Activated CD4-positive, alpha-beta memory T cell treated with anti-CD3 and anti-CD28 coated beads, Interleukin-2, amount 10 ng/mL, durations not matched to agents 7 days and 5 days (primary cell): ENCODE results near the gene CCSER1. TPM values are rescaled to one million over a fixed set of nuclear protein-coding genes. Genes with fewer than 3 reads are reported as not detected.

ENCODE experiments used
- CTCF ChIA-PET: fragments of 350-600 bp; sonication (Branson Sonifier 250); formaldehyde crosslinking; loops from one replicate; lab custom pipeline; 2021; ENCODE audit warnings: antibody characterized with exemption, inconsistent platforms; lab: Charles Lee
- POLR2A ChIA-PET: fragments of 350-600 bp; sonication (Branson Sonifier 250); formaldehyde crosslinking; loops from one replicate; lab custom pipeline; 2021; ENCODE audit warnings: antibody characterized with exemption; lab: Charles Lee
- DNase-seq: peaks from one replicate; pipeline ENCODE4 v3.0.0-alpha.2; 2020
- H3K27ac Mint-ChIP-seq: one replicate; pipeline ENCODE4 v1.8.0; 2021; ENCODE audit warnings: mild to moderate bottlenecking, mixed read lengths
- H3K27me3 Mint-ChIP-seq: one replicate; pipeline ENCODE4 v1.8.0; 2021; ENCODE audit warnings: mixed read lengths
- H3K36me3 Mint-ChIP-seq: one replicate; pipeline ENCODE4 v1.8.0; 2021; ENCODE audit warnings: low read depth, mixed read lengths
- H3K4me1 Mint-ChIP-seq: one replicate; pipeline ENCODE4 v1.8.0; 2021; ENCODE audit warnings: mixed read lengths
- H3K4me3 Mint-ChIP-seq: one replicate; pipeline ENCODE4 v1.8.0; 2021; ENCODE audit warnings: mild to moderate bottlenecking, mixed read lengths
- H3K9me3 Mint-ChIP-seq: one replicate; pipeline ENCODE4 v1.8.0; 2021; ENCODE audit warnings: mixed read lengths
- total RNA-seq, 2 experiments: library from RNA; stranded (reverse); gene quantifications; one replicate each; pipeline ENCODE4 v1.2.3, GENCODE V29; 2021

CCSER1 gene
- under 1 TPM; 0.50 to 0.73 TPM for total RNA-seq

DNA sequence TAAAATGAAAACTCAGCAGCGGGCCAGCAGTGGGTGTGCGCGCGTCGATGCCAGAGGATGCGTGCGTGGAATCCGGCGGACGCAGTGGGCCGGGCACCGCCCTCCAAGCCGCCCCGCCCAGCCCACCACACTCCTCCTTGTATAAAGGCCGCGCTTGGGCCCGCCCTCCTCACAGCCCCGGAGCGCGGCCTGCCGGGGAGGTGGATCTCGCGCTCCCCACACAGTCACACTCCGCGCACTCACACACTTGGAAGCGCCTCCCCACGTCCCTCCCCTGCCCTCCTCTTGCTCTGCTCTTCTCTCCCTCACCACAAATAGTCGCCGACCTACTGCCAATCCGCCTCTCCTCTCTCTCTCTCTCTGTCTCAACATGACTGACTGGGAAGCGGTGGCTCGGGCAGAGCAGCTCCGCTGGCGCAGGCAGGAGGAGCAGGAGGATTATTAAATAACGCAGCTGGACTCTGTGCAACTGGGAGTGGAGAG is at the start of gene CCSER1:
CCSER1 (plus strand) TSS at position 172 of the 483 bp plus-strand sequence.
- Mint-ChIP-seq H3K36me3 (no peaks in the 10 kb centered on the region), H3K27me3 (peaks cover 57% of the 10 kb centered on the region), H3K27ac (no peak within 1 kb of the TSS), H3K4me3 (peak within 1 kb of the TSS; percentile 71), H3K4me1 (peaks cover 17% of the 10 kb centered on the region), H3K9me3 (no peaks in the 10 kb centered on the region)
- ChIA-PET CTCF (no interaction called here), POLR2A (no interaction called here)
- DNase-seq = peak; percentile 54

GRCh38 chr4:90078440-90078839 is 48.8 kb upstream of the CCSER1 start:
- Mint-ChIP-seq H3K36me3 (no peaks in the 10 kb centered on the region), H3K27me3 (peaks cover under 1% of the 10 kb centered on the region), H3K27ac (no peak overlapping the region), H3K4me1 (no peaks in the 10 kb centered on the region), H3K9me3 (no peaks in the 10 kb centered on the region), H3K4me3 (no peak overlapping the region)
- DNase-seq = no peak
- ChIA-PET CTCF (no interaction called here), POLR2A (no interaction called here)

GRCh38 chr4:90080116-90080515 is 47.1 kb upstream of the CCSER1 start:
- CTCF ChIA-PET = no interaction called here
- H3K4me3 Mint-ChIP-seq = no peak overlapping the region

DNA sequence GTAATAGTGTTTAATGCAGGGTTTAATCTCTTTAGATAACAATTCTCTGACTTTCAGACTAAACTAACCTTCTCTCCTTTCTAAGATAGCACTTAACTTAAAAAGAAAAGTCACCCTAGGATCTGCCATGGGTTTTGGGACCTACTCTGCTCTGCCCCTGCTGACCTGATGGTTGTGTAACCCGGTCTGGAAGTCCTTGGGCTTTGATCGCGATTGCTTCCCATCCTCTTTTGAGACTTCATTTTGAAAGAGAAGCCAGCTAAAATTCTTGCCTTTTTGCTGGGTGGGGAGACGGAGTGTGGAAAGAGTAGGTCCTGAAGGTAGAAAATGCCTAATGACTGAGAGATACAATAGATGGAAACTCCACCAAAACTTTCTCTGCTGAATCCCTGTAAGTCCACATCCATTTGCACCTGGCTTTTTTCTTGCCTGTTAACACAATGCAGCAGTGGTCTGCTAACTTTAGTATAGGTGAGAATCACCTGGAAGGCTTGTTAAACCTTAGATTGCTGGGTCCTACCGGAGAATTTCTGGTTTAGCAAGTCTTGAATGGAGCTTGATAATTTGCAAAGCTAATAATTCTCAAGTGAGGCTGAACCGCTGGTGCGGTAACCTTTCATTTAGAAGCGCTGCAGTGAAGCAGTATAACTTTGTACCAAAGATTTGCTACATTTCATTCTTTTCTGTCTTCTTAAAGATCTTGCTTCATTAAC is 45.6 kb upstream of the CCSER1 start:
- Mint-ChIP-seq H3K36me3 (no peaks in the 10 kb centered on the region), H3K4me1 (no peaks in the 10 kb centered on the region), H3K9me3 (no peaks in the 10 kb centered on the region), H3K27ac (no peak overlapping the region), H3K27me3 (no peaks in the 10 kb centered on the region), H3K4me3 (no peak overlapping the region)
- ChIA-PET POLR2A (no interaction called here), CTCF (no interaction called here)
- no peak for DNase-seq

More at GRCh38 chr4:90080116-90080515, 47.1 kb upstream of the CCSER1 start:
- no peak for DNase-seq
- H3K4me1 Mint-ChIP-seq = no peaks in the 10 kb centered on the region
- H3K36me3 Mint-ChIP-seq = no peaks in the 10 kb centered on the region
- POLR2A ChIA-PET = no interaction called here
- no peak overlapping the region for H3K27ac Mint-ChIP-seq
- no peaks in the 10 kb centered on the region for H3K9me3 Mint-ChIP-seq
- no peaks in the 10 kb centered on the region for H3K27me3 Mint-ChIP-seq

DNA sequence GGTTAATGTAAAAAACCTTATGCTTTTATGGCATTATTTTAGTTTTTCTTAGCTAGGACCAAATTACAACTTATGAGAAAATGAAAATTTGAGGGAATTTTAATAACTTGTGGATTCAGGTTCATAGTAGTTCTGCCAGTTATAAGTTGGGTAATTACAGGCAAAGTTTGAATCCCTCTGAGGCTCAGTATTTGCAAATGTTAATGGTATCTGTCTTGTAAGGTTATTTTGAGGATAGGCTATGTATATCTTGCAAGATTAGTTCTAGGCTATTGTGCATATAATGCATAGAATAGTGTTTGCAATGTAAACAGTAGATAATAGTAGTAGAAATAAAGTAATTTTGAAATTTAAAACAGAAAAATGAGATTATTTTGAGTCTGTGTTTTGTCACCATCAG is 44.7 kb upstream of the CCSER1 start:
- ChIA-PET POLR2A (no interaction called here), CTCF (no interaction called here)
- no peak for DNase-seq
- no peaks in the 10 kb centered on the region for H3K36me3 Mint-ChIP-seq
- no peaks in the 10 kb centered on the region for H3K27me3 Mint-ChIP-seq
- H3K4me1 Mint-ChIP-seq = no peaks in the 10 kb centered on the region
- no peak overlapping the region for H3K4me3 Mint-ChIP-seq
- H3K9me3 Mint-ChIP-seq = no peaks in the 10 kb centered on the region
- H3K27ac Mint-ChIP-seq = no peak overlapping the region

DNA sequence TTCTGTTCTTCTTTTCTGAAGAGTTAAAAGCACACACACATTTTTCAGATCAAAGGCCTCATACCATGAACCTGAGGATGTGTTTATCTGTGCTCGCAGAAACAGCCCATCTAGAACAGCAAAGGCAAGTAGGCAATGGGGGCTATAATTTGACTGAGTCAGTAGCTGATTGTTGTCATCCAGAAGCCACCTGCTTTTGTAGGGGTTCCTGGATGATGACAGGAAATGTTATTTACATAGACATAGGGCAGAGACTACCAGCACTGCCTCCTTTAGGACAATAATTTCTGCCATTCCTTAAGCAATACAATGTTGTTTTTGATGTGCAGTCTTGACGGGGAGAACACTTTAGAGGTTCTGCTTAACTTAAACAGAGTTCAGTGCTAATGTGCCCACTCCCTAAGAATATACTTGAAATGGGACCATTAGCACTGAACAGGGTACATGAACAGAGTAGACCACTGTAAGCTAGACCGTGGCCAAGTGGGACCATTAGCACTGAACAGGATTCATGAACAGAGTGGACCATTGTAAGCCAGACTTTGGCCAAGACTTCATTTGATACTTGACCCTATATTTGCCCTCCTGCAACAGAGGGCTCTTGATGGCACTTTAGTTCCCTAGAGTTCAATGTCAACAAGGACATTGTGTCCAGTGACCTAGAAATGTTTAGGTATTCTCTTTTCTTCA is 42.8 kb upstream of the CCSER1 start:
- Mint-ChIP-seq H3K36me3 (no peaks in the 10 kb centered on the region), H3K27me3 (peaks cover 4% of the 10 kb centered on the region), H3K4me3 (no peak overlapping the region), H3K4me1 (no peaks in the 10 kb centered on the region), H3K9me3 (no peaks in the 10 kb centered on the region), H3K27ac (no peak overlapping the region)
- ChIA-PET POLR2A (no interaction called here), CTCF (no interaction called here)
- DNase-seq = no peak

- Mint-ChIP-seq H3K36me3 (no peaks in the 10 kb centered on the region), H3K4me1 (no peaks in the 10 kb centered on the region), H3K9me3 (no peaks in the 10 kb centered on the region), H3K27me3 (peaks cover 4% of the 10 kb centered on the region), H3K27ac (no peak overlapping the region), H3K4me3 (no peak overlapping the region)
- CTCF ChIA-PET = no interaction called here
- POLR2A ChIA-PET = no interaction called here
- no peak for DNase-seq
Observed at GRCh38 chr4:90084967-90085295, 42.3 kb upstream of the CCSER1 start.

DNA sequence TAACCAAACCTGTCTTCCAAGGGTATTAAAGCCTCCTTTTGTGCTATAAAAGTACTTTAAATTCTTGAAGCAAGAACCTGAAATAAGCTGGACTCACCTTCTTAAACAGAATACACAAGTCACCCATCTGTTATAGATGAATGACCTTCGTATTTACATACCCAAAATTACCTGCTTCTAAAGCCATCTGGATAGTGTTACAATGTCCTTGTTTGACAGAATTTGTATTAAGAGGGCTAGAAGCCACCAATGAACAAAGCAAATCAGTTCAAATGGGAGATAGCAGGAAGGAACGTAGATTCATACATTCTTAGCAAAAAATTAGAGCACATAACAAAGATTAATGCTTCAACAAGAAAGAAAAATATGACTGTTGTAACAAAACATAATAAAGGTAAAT is 33.7 kb upstream of the CCSER1 start:
- ChIA-PET CTCF (no interaction called here), POLR2A (no interaction called here)
- Mint-ChIP-seq H3K27me3 (peaks cover 4% of the 10 kb centered on the region), H3K4me1 (no peaks in the 10 kb centered on the region), H3K27ac (no peak overlapping the region), H3K9me3 (no peaks in the 10 kb centered on the region), H3K36me3 (no peaks in the 10 kb centered on the region), H3K4me3 (no peak overlapping the region)
- no peak for DNase-seq

DNA sequence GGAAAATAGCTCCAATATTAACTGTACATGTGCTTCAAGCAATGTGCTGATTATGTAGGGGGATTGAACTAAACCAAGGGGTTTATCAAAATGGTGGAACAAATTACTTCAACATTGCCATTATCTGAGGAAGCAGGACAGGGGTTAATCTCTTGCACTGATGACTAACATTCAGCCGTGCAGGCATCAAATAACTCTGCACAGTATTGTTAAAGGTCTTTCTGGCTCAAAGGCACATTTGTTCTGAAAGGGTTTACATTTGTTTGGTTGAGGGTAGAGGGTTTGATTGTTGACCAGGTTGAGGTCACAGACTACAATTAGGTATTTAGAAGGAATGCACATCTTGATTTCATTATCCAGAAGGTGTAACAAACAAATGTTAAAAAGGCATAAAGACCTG is 32.2 kb upstream of the CCSER1 start:
- POLR2A ChIA-PET = no interaction called here
- Mint-ChIP-seq H3K27me3 (peaks cover 1% of the 10 kb centered on the region), H3K27ac (no peak overlapping the region)

DNA sequence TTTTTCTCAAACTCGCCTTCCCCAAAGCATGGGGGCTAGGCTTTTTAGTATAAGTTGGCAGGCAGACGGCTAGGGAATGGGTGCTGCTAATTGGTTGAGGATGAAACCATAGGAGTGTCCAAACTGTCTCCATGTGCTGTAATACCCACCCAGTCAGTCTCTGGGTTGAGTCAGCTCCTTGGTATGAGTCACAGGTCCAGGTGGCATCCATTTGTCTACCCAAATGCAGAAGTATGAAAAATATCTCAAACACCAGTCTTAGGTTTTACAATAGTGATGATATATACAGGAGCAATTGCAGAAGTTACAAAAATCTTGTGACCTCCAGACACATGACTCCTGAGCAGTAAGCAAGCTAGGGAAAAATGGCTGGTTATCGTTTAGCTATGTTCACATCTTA is 27.4 kb upstream of the CCSER1 start:
- no peaks in the 10 kb centered on the region for H3K9me3 Mint-ChIP-seq
- no peaks in the 10 kb centered on the region for H3K4me1 Mint-ChIP-seq
- H3K4me3 Mint-ChIP-seq = no peak overlapping the region
- ChIA-PET CTCF (no interaction called here), POLR2A (no interaction called here)
- H3K27me3 Mint-ChIP-seq = peaks cover 4% of the 10 kb centered on the region
- DNase-seq = no peak
- no peak overlapping the region for H3K27ac Mint-ChIP-seq
- no peaks in the 10 kb centered on the region for H3K36me3 Mint-ChIP-seq

More for the DNA sequence above, 32.2 kb upstream of the CCSER1 start:
- Mint-ChIP-seq H3K4me3 (no peak overlapping the region), H3K9me3 (no peaks in the 10 kb centered on the region), H3K4me1 (no peaks in the 10 kb centered on the region), H3K36me3 (no peaks in the 10 kb centered on the region)
- CTCF ChIA-PET = no interaction called here
- no peak for DNase-seq

- H3K4me3 Mint-ChIP-seq = no peak overlapping the region
- no peaks in the 10 kb centered on the region for H3K4me1 Mint-ChIP-seq
- H3K9me3 Mint-ChIP-seq = no peaks in the 10 kb centered on the region
- DNase-seq = no peak
- CTCF ChIA-PET = no interaction called here
- POLR2A ChIA-PET = no interaction called here
- no peak overlapping the region for H3K27ac Mint-ChIP-seq
- peaks cover 4% of the 10 kb centered on the region for H3K27me3 Mint-ChIP-seq
- no peaks in the 10 kb centered on the region for H3K36me3 Mint-ChIP-seq
Observed at GRCh38 chr4:90103991-90104390, 23.2 kb upstream of the CCSER1 start.

DNA sequence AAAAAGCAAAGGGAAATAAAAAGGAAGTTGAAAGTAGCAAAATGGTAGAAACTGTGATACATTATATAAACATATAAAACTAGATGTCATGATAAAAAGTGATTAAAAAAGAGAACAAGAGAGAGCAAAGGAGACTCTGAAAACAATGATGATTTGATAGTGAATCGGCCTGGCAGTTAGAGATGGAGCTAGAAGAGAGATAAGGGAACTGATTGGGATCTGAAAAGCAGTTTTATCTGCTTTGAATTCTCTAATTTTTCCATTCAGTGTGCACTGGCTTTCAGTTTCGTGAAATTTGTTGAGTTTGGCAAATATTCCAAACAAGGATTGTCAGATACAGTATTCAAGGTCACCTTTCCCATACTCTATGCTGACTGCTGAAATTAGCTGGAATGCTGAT is 21.9 kb upstream of the CCSER1 start:
- H3K36me3 Mint-ChIP-seq = no peaks in the 10 kb centered on the region
- H3K27me3 Mint-ChIP-seq = peaks cover 2% of the 10 kb centered on the region
- H3K4me3 Mint-ChIP-seq = no peak overlapping the region
- ChIA-PET POLR2A (no interaction called here), CTCF (no interaction called here)
- H3K4me1 Mint-ChIP-seq = no peaks in the 10 kb centered on the region
- H3K27ac Mint-ChIP-seq = no peak overlapping the region
- H3K9me3 Mint-ChIP-seq = no peaks in the 10 kb centered on the region
- DNase-seq = no peak

DNA sequence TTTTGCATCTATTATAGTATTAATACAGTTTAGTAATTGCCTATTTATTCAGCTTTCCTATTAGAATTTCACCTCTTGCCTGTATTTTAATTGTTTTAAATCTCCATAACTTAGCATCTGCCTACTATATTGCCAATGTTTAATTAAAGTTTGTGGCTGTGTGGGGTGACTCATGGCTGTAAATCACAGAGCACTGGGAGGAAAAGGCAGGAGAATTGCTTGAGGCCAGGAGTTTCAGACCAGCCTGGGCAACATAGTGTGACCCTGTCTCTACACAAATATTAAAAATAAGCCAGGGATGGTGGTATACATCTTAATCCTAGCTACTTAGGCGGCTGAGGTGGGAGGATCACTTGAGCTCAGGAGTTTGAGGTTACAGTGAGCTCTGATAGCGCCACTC is 14.5 kb upstream of the CCSER1 start:
- no peak overlapping the region for H3K27ac Mint-ChIP-seq
- H3K27me3 Mint-ChIP-seq = peaks cover 5% of the 10 kb centered on the region
- POLR2A ChIA-PET = no interaction called here
- H3K36me3 Mint-ChIP-seq = no peaks in the 10 kb centered on the region
- H3K4me1 Mint-ChIP-seq = no peaks in the 10 kb centered on the region
- H3K4me3 Mint-ChIP-seq = no peak overlapping the region
- DNase-seq = no peak
- CTCF ChIA-PET = no interaction called here
- H3K9me3 Mint-ChIP-seq = no peaks in the 10 kb centered on the region
